Muscle of back (tissue), 11 donors: ENCODE results near the gene TWF2. TPM values are rescaled to one million over a fixed set of nuclear protein-coding genes. Genes with fewer than 3 reads are reported as not detected.

Experiments used
- DNase-seq, 3 donors: peaks; one replicate each; pipeline versions ENCODE4 v3.0.0 to v3.0.0-alpha.2; 2013
- polyA plus RNA-seq, 10 donors: library from polyadenylated mRNA; unstranded; fragments of 120-200 nt; gene quantifications; one replicate each; pipeline ENCODE4 v1.2.1, GENCODE V29; 2013; ENCODE audit not compliant: insufficient read length in 10 of 10

The TWF2 gene
- polyA plus RNA-seq, 10 donors = 18.8 to 37.4 (median 23.4) TPM

DNA sequence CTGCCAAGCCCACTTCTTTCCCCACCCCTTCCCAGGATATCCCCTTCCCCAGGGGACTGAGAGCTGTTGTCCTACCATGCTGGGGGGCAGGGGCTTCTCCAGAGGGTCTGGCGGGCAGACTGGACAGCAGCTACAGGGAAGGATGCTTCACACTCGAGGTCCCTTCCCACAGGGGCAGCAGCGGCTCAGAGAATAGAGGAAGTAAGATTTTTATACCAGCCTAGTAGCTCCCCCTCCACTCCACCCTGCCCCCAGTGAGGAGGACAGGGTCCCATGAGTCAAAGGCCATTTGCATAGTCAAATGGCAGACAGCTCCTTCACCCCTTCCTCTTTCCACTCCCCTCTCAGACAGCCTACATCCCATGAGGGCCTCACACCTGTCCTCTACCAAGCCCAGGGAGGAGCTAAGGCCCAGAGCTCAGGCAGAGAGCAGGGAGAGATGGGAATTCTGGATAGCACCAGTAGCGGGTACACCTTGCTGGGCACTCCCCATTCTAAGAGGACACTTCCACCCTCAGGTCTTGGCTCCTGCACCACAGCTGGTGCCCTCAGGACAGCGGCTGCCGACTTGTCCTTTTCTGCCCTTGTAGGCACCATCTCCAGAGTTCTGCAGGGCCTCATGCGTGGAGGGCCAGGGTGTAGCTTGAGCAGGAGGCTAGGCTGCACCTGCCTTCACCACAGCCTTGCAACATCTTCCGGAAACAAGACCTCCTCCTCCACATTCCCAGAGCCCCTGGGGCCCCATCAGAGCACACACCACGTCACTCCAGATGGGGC is 13.3 kb downstream of the TWF2 start, which contains the start of gene TLR9:
TLR9 (minus strand) TSS at position 194 of the 777 bp plus-strand sequence; CDS start at position 78, 116 bp downstream.
- DNase-seq = no peak

DNA sequence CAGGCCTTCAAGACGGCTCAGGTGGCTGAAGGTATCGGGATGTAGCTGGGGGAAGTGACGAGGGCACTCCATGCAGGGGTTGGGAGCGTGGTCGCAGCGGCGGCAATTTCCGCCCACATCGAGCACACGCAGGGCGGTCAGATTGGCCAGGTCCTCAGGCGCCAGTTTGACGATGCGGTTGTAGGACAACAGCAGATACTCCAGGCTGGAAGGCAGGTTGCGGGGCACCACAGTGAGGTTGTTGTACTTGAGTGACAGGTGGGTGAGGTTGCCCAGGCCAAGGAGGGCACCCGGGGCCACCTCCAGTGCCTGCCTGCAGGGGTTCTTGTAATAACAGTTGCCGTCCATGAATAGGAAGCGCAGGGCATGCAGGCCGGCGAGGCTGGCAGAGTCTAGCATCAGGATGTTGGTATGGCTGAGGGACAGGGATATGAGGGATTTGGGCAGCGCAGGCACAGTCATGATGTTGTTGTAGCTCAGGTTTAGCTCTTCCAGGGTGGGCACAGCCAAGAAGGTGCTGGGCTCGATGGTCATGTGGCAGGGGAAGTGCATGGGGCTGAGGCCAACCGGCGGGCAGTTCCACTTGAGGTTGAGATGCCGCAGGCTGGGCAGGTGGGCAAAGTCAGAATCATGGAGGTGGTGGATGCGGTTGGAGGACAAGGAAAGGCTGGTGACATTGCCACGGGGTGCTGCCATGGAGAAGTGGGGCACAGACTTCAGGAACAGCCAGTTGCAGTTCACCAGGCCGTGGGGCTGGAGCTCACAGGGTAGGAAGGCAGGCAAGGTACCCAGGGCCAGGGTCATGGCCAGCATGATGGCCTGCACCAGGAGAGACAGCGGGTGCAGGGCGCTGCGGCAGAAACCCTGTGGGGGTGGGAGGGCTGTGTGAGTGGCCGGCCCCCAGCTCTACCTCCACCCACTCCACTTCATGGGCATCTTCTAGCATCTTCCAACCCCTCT is 15.2 kb downstream of the TWF2 start:
- DNase-seq = no peak

DNA sequence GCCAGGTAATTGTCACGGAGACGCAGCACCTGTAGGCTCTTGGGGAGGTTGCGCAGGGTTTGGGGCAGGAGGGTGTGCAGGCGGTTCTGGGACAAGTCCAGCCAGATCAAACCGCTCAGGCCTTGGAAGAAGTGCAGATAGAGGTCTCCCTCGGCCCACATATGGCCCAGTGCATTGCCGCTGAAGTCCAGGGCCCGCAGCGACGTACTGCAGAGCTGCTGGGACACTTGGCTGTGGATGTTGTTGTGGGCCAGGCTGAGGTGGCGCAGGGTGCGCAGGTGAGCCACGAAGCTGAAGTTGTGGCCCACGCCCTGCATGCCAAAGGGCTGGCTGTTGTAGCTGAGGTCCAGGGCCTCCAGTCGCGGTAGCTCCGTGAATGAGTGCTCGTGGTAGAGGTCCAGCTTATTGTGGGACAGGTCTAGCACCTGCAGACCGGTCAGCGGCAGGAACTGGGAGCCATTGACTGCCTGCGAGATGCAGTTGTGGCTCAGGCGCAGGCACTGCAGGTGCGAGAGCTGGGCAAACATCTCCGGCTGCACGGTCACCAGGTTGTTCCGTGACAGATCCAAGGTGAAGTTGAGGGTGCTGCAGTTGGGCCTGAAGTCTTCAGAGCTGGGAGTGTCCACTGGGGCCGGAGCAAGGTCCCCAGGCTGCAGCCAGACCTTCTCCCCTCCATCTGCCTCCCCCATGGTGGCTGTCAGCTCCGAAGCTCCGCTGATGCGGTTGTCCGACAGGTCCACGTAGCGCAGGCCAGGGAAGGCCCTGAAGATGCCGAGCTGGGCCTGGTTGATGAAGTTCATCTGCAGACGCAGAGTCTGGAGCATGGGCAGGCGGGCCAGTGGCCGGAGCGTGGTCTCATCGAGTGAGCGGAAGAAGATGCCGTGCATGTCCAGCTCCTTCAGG is 16.4 kb downstream of the TWF2 start:
- no peak for DNase-seq

DNA sequence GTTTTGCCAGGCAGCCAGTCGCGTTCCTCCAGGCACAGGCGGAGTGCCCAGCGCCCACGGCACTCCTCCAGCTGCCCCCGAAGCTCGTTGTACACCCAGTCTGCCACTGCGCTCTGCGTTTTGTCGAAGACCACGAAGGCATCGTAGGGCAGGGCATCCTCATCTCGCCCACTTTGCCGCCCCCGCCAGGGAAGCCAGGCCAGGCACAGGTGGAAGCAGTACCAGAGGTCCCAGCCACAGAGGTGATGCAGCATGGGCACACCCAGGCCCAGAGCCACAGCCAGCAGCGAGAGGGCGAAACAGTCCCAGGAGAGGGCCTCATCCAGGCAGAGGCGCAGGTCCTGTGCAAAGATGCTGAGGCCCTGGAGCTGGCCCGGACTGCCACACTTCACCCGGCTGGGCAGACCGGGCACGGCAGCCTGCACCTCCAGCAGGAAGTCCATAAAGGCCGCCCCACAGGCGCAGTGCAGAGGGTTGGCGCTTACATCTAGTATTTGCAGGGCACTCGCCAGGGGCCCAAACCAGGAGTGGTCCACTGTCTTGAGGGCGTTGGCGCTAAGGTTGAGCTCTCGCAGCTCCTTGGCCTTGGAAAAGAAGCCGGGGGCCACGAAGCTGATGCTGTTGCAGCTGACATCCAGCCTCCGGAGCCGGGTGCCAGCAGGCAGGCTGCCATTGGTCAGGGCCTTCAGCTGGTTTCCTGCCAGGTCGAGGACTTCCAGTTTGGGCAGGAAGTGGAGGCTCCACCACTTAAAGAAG is 17.2 kb downstream of the TWF2 start:
- peak in 1 of 3 donors; percentile 57 for DNase-seq

DNA sequence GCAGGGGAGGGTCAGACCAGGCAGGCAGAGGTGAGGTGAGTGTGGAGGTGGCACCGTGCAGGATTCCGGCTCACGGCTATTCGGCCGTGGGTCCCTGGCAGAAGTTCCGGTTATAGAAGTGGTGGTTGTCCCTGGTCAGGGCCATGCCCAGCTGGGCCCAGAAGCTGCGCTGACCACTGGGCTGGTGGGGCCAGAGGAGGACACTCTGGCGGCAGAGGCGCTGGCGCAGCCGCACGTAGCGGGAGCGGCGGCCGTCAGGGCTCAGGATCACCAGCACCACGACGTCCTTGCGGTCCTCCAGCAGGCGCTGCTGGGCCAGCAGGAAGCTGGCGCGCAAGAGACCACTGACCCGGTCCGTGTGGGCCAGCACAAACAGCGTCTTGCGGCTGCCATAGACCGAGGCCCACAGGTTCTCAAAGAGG is 17.8 kb downstream of the TWF2 start:
- DNase-seq = no peak

DNA sequence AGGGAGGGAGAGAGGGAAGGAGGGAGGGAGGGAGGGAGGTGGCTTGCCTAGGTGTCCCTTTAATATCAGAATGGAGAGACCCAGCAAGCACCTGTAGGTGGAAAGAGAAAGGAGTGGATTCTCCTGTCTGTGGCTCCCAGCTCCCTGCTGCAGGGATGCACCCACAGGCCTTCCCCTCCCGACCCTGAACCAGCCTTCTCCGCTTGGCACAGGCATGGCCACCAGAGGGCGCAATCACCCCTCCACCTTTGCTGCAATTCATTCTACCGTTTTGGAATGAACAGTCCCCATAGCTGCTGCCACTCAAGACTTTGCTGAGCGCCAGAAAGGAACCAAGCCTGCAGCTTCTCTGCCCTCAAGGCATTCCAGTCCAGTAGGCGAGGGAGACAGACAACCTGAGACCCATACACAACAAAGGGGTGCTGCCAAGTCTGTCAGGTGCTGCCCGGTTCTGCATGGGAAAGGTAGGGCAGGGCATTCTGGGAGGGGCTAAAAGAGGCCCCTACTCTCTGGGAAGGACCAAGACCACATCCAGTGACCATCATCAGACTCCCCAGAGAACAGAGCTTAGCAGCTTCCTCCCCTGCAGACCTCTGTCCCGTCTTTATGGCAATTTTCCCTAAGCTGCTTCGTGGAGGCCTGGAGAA is 18.5 kb downstream of the TWF2 start:
- peak; percentile 64 to 91 (median 87) for DNase-seq

DNA sequence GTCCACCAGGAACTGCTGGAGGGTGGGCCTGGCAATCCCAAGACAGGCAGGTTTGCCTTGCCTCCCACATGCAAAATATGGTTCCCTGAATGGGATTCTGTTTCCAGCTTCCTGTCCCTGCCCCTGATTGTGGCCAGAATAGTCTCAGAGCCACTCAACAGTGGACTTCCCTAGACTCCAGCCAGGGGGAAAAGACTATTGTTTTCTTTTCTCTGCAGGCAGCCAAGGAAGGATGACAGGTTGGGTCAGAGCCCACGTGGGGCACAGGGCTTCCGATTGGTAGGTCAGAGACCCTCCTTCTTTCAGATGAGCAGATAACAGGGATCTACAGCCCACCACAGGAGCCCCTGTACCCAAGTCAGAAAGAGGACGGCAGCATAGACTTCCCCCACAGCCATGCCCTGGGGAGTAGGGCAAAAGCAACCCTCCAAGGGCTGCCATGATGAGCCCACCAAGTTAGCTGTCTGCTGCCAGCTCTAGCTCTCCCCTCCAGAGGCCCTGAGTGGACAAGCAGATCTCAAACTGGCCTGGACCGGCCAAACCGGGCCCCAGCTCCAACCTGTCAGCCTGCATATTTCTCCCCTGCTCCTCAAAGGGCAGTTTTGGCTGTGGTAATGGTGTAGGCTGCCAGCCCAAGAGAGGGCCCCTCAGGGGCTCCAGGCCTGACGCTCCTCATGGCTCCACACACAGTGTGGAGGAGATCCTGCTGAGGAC is 19.9 kb downstream of the TWF2 start:
- DNase-seq = no peak

DNA sequence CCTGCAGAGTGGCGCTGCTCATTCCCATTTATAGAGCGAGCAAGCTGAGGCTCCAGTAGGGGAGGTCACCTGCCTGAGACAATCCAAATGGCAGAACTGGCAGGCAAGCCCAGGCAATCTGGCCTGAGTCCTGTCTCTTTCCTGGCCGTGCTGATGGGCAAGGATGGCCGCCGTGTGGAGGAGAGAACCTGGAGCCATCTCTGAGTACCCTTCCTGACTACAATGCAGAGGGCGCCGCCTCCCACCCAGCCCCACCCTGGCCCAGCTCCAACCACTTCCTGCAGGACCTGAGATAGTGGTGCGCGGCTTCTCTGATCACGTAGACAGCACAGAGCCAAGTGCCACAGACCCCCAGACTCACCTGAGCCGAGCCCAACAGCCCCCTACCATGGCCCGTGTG is 20.5 kb downstream of the TWF2 start:
- DNase-seq = no peak

DNA sequence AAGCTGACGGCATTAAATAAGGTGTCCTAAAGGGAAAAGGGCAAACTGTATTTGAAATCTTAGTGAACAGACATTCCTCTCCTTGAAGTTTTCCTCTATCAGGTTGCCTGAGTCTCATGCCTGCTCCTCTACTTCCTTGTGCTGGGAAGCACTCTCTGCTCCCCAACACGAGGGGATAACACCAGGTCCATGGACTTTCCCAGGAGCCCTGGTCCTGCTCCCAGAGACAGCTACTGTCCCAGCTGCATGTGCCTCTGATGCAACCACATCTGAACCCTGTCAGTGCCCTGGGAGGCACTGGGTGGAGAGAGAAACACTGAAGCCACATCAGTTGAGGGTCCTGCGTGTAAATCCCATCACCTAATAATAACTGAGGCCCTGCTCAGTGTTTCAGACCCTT is 20.9 kb downstream of the TWF2 start:
- DNase-seq = no peak

DNA sequence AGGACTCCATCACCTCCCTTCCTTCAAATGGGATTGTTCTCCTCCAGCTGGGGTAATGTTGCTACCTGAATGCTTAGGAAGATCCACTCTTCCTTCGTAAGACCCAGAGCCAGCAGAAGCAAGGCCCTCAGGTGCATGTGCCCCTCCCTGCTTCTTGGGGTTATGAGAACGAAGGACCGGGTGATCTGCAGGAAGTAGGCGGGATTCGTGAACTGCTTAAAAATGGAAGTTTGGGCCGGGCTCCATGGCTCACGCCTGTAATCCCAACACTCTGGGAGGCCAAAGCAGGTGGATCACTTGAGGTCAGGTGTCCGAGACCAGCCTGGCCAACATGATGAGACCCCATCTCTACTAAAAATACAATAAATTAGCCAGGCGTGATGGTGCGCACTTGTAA is 21.6 kb downstream of the TWF2 start:
- no peak for DNase-seq

DNA sequence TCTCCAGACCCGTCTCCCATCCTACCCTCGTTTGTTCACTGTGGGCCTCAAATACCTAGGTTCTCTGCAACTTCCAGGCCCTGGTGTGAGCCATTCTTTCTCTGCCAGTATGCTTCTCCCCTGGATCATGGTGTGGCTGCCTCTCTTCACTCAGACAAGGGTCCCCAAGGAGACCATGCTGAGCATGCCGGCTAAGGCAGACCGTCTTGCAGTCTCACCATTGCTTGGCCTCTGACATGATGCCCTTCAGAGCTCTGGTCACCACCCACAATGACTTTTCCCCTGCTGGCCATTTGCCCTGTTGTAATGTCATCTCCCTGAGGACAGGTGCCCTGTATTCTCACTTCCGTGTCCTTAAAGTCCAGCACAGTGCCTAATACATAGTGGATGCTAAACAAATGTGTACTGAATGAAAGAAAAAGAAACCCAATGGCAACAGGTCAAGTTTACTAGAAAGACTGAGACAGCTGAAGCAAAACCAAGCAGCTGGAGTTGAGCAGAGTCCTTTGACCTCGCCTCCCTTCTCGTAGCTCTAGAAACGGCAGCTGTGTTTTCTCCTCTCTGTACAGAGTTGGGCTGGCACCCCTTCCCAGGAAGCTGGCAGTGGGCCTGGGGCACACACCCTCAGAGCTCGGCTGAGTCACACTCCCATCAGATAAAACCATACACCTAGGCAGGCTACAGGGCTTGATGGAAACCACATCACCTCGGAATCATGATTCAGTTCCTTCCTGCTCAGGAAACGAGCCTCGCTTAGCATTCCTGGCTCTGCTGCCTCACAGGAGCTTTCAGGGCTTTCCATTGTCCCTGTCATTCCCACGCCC is 22.2 kb downstream of the TWF2 start:
- DNase-seq = peak; percentile 69 to 83 (median 70)

DNA sequence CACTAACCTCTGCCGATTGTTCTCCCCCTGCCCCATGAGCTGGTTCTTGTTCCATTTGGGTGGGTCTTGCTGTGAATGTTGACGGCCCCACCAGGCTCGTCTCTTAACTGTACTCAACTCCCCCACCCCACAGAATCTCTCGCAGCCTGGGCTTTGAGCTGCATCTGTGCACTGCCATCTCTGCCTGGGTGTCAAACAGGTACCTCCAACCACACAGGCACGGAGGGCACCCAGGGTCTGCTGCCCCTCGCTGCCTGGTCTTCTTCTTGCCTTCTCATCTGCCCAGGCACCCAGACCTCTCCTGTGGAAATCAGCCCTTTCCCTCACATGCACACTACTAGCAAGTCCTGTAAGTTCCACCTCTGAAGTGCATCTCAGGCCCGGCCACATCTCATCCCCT is 23.6 kb downstream of the TWF2 start:
- DNase-seq = no peak

DNA sequence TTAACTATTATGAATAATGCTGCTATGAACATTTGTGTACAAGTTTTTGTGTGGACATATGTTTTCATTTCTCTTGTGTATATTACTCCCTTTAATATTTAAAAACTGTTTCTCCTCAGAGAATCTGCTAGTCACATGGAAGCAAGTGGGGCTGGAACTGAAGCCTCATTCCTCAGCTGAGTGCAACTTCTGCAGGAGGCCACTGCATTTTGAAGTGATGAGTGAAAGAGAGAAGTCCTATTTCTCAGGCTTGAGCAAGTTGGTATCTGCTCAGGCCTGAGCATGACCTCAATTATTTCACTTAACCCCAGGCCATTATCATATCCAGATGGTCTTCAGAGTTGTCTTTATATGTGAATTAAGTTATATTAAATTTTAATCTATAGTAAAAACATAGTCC is 25.1 kb downstream of the TWF2 start:
- no peak for DNase-seq

DNA sequence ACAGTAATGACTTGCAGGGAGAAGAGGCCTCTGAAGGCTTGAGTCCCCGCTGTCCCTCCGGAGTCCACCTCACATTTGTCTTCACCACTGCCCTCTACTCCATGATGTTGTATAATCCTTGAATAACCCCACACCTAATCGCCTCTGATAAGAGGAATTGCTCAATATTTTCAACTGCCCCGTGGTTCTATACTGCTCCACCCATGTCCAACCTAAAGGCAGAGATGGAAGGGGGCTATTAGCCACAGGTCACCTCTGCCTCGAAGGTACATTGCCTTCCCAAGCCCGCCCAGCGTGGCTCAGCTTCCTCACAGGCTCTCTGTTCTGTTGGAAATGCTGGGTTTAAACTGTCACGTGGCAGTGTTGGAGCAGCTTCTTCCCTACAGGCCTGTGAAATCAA is 26.0 kb downstream of the TWF2 start:
- DNase-seq = no peak

DNA sequence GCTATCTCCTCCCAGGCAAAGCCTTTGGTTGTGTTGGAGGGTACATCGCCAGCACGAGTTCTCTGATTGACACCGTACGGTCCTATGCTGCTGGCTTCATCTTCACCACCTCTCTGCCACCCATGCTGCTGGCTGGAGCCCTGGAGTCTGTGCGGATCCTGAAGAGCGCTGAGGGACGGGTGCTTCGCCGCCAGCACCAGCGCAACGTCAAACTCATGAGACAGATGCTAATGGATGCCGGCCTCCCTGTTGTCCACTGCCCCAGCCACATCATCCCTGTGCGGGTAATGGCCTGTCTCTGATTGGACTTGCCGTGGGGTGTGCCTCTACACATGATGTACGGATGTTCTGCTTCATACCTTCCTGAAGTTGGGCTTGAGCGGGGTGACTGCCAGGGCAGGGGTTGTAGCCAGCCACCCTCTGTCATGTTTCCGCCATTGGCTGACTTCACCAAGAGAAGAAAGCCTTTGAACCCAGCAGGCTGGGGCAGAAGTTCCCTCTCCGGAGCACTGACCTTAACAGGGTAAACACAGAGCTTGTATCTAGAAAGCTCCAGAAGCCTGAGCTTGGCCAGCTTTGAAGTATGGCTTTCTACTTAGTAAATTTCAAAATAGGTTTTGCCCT is 27.6 kb downstream of the TWF2 start:
- DNase-seq = no peak

DNA sequence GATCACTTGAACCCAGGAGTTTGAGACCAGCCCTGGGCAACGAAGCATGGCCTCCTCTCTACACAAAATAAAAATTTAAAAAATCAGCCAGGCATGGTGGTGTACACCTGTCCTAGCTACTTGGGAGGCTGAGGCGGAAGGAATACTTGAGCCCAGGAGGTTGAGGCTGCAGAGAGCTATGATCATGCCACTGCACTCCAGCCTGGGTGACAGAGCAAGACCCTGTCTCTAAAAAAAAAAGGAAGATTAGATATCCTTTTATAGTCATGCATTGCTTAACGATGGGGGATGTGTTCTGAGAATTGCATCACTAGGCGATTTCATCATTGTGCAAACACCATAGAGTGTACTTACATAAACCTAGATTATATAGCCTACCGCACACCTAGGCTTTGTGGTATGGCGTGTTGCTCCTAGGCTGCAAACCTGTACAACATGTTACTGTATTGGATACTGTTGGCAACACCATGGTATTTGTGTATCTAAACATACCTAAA is 28.4 kb downstream of the TWF2 start:
- no peak for DNase-seq

DNA sequence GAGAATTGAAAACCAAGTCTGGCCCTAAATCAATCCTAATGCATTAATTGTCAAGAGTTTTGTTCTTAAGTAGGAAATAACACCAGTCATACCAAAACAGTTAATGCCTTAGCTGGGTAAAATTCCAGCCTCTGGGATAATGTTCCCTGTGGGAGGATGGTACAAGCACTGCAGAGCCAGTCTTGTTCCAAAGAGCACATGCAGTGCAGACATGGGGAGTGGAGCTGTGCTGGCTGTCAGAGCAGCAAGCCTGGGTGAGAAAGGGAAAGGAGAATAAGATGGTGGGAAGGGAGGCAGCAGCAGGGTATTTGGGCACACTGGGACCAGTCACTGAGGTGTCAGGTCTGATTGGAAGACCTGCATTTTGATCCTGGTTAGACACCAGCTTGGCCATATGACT is 28.9 kb downstream of the TWF2 start:
- DNase-seq = no peak

DNA sequence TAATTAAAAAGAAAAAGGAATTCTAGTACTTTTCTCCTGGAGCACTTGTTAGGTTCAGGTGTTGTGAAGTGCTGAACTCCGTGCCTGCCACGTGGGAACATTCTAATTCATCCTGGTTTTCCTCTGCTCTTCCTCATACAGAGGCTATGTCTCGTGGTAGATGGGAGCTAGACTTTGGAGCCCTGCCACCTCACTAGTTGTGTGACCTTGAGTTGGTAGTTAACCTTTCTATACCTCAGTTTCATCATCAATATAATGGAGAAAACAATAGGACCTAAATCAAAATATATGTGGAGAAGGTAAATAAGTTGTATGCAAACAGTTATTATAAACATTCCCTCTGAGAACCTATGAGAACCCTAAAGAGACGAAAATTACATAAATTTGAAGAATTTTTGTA is 30.4 kb downstream of the TWF2 start:
- DNase-seq = no peak
